Colonic mucosa (tissue), 4 donors: Measurements from ENCODE around the gene UBP1. TPM values are rescaled to one million over a fixed set of nuclear protein-coding genes. Genes with fewer than 3 reads are reported as not detected.
"Not testable (repeated sequence)": the region's sequence is repeated elsewhere in the genome, so short reads cannot be mapped to it uniquely, and the experiment has no call there.

Source experiments
- DNase-seq: peaks from one replicate; pipeline ENCODE4 v3.0.0-alpha.2; 2020
- H3K27ac ChIP-seq: fragments of 200-600 bp; one replicate; pipeline ENCODE4 v1.8.0; 2021
- H3K27me3 ChIP-seq: fragments of 200-600 bp; one replicate; pipeline ENCODE4 v1.8.0; 2021
- H3K36me3 ChIP-seq: fragments of 200-600 bp; one replicate; pipeline ENCODE4 v1.8.0; 2021
- H3K4me1 ChIP-seq: fragments of 200-600 bp; one replicate; pipeline ENCODE4 v1.8.0; 2021; ENCODE audit warnings: mild to moderate bottlenecking
- H3K4me3 ChIP-seq: fragments of 200-600 bp; one replicate; pipeline ENCODE4 v1.8.0; 2021
- H3K9ac ChIP-seq, 2 donors: one replicate each; pipeline ENCODE4 v1.7.0; 2013; ENCODE audit warnings: control low read depth in 2 of 2, low read depth in 2 of 2, low read length in 2 of 2
- H3K9me3 ChIP-seq: fragments of 200-600 bp; one replicate; pipeline ENCODE4 v1.8.0; 2021
- CTCF ChIP-seq: fragments of 200-600 bp; IDR thresholded peaks from one replicate; pipeline ENCODE4 v1.8.0; 2022; ENCODE audit warnings: antibody characterized with exemption, mild to moderate bottlenecking
- intact Hi-C: fragments of 100-400 bp; cut with DNase I; formaldehyde crosslinking; loops from one replicate; pipeline ENCODE4 v1.14.1; 2022
- total RNA-seq, 2 donors: library from RNA; stranded (reverse); fragmentation: NEBNext Ultra II Directional in 1 of 2; extraction: Animal tissue kit (Norgen Biotek cat#: 25700) in 1 of 2; gene quantifications; one replicate each; pipeline ENCODE4 v1.2.1, GENCODE V29; 2021
- donor health status: healthy.
- donor health status: DM: no; HTN: no; CAD: no.
- donor health status: DM: no; HTN: no; CAD: no.

UBP1 gene
- total RNA-seq, 2 donors from 2014 or later = 68.2 to 71.4 TPM

- intact Hi-C loops = no loop called here
- TF ChIP-seq CTCF = no peak
- Histone ChIP-seq H3K9me3 (no peaks in the 10 kb centered on the region), H3K36me3 (no peaks in the 10 kb centered on the region), H3K27ac (no peak overlapping the region), H3K27me3 (no peaks in the 10 kb centered on the region), H3K4me3 (no peak overlapping the region), H3K9ac (no peak overlapping the region), H3K4me1 (no peaks in the 10 kb centered on the region)
- DNase-seq = no peak
These were observed 14.8 kb downstream of the UBP1 start for GRCh38 chr3:33425453-33425852.

GRCh38 chr3:33424606-33425452 lies 15.4 kb downstream of the UBP1 start:
- Histone ChIP-seq H3K36me3 (no peaks in the 10 kb centered on the region), H3K9me3 (no peaks in the 10 kb centered on the region), H3K4me3 (no peak overlapping the region), H3K4me1 (no peaks in the 10 kb centered on the region), H3K27me3 (no peaks in the 10 kb centered on the region), H3K9ac (no peak overlapping the region), H3K27ac (no peak overlapping the region)
- intact Hi-C loops = no loop called here
- TF ChIP-seq CTCF = no peak
- DNase-seq = no peak

- no peaks in the 10 kb centered on the region for H3K36me3 ChIP-seq
- no peak for TF ChIP-seq CTCF
- intact Hi-C loops = no loop called here
- no peak overlapping the region for H3K27ac ChIP-seq
- no peaks in the 10 kb centered on the region for H3K4me1 ChIP-seq
- no peak overlapping the region for H3K4me3 ChIP-seq
- no peaks in the 10 kb centered on the region for H3K9me3 ChIP-seq
- no peak overlapping the region for H3K9ac ChIP-seq
- H3K27me3 ChIP-seq = no peaks in the 10 kb centered on the region
- DNase-seq = no peak
These were observed 19.2 kb downstream of the UBP1 start for GRCh38 chr3:33420966-33421365.

GRCh38 chr3:33419948-33420347 lies 20.3 kb downstream of the UBP1 start:
- Histone ChIP-seq H3K27ac (no peak overlapping the region), H3K4me1 (no peaks in the 10 kb centered on the region), H3K36me3 (no peaks in the 10 kb centered on the region), H3K27me3 (no peaks in the 10 kb centered on the region), H3K4me3 (no peak overlapping the region), H3K9ac (no peak overlapping the region), H3K9me3 (no peaks in the 10 kb centered on the region)
- TF ChIP-seq CTCF = no peak
- DNase-seq = no peak
- intact Hi-C loops = no loop called here

GRCh38 chr3:33417066-33417673 lies 23.0 kb downstream of the UBP1 start:
- H3K4me1 ChIP-seq = no peaks in the 10 kb centered on the region
- no peaks in the 10 kb centered on the region for H3K9me3 ChIP-seq
- no peaks in the 10 kb centered on the region for H3K27me3 ChIP-seq
- no peak for TF ChIP-seq CTCF
- no peak overlapping the region for H3K4me3 ChIP-seq
- H3K27ac ChIP-seq = no peak overlapping the region
- intact Hi-C loops = no loop called here
- no peak overlapping the region for H3K9ac ChIP-seq
- no peak for DNase-seq
- H3K36me3 ChIP-seq = no peaks in the 10 kb centered on the region

GRCh38 chr3:33410816-33411215 lies 29.4 kb downstream of the UBP1 start:
- H3K4me1 ChIP-seq, H3K36me3 ChIP-seq, H3K27me3 ChIP-seq, DNase-seq, H3K9ac ChIP-seq, H3K4me3 ChIP-seq, H3K27ac ChIP-seq, H3K9me3 ChIP-seq, intact Hi-C loops: not testable (repeated sequence)
